GM21381 (cell line): ENCODE data around the gene ZC3H18.

Source experiments
- ATAC-seq: cut with Tn5 transposase; IDR thresholded peaks from one replicate; pipeline ENCODE4 v1.9.1; 2021; ENCODE audit warnings: mild to moderate bottlenecking, moderate library complexity; ENCODE audit not compliant: unreplicated experiment

The ZC3H18 gene

GRCh38 chr16:88532434-88533241 lies 37.6 kb upstream of the ZC3H18 start:
- ATAC-seq: no peak

GRCh38 chr16:88533381-88533917 lies 36.8 kb upstream of the ZC3H18 start:
- ATAC-seq: no peak

GRCh38 chr16:88533932-88534637 lies 36.1 kb upstream of the ZC3H18 start:
- ATAC-seq: peak; percentile 60

- no peak for ATAC-seq
These were observed 35.5 kb upstream of the ZC3H18 start for GRCh38 chr16:88534638-88535190.

- no peak for ATAC-seq
These were observed 34.9 kb upstream of the ZC3H18 start for GRCh38 chr16:88535191-88535856.

- ATAC-seq: no peak
These were observed 34.4 kb upstream of the ZC3H18 start for GRCh38 chr16:88535857-88536222.

- ATAC-seq: no peak
These were observed 33.7 kb upstream of the ZC3H18 start for GRCh38 chr16:88536510-88536909.

GRCh38 chr16:88536971-88537751 lies 33.0 kb upstream of the ZC3H18 start:
- no peak for ATAC-seq

- no peak for ATAC-seq
These were observed 32.3 kb upstream of the ZC3H18 start for GRCh38 chr16:88537859-88538258.

GRCh38 chr16:88538366-88539060 lies 31.7 kb upstream of the ZC3H18 start:
- no peak for ATAC-seq

- ATAC-seq: no peak
These were observed 30.9 kb upstream of the ZC3H18 start for GRCh38 chr16:88539261-88539651.

GRCh38 chr16:88539652-88540345 lies 30.4 kb upstream of the ZC3H18 start:
- no peak for ATAC-seq

- no peak for ATAC-seq
These were observed 29.7 kb upstream of the ZC3H18 start for GRCh38 chr16:88540346-88540977.

GRCh38 chr16:88541831-88542616 lies 28.2 kb upstream of the ZC3H18 start:
- no peak for ATAC-seq

GRCh38 chr16:88543230-88543813 lies 26.9 kb upstream of the ZC3H18 start:
- no peak for ATAC-seq

GRCh38 chr16:88545781-88546180 lies 24.4 kb upstream of the ZC3H18 start:
- no peak for ATAC-seq

GRCh38 chr16:88548131-88548874 lies 21.9 kb upstream of the ZC3H18 start:
- no peak for ATAC-seq
